Bone marrow (tissue), 2 donors: ENCODE measurements around the gene ELF4.
A peak's percentile ranks its signal among the peaks of the same experiment; 100 is the strongest.

Experiments used
- DNase-seq, 2 donors: peaks; one replicate each; lab custom pipeline; 2025; lab: John Stamatoyannopoulos, UW

ELF4 gene

DNA sequence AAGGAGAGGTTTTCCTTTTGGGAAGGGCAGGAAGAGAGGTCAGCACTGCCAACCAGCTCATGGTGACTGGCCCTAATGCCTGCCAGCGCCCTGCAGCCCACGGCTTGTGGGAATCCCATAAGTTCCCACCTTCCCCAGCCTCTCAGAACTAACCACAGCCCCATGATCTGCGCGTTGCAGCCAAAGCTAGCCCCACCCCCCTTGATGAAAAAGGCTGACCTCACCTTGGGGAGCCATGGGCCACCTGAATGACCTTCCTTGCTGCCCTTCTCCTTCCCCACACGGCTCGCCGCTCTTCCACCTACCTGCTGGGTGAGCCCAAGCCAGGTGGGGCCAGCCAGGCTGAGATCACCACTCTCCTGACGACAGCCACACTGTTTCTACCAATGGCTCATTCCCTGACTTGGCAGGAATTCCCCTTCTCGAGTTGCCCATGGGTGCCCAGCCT, 3.9 kb upstream of the ELF4 start:
- DNase-seq = no peak

DNA sequence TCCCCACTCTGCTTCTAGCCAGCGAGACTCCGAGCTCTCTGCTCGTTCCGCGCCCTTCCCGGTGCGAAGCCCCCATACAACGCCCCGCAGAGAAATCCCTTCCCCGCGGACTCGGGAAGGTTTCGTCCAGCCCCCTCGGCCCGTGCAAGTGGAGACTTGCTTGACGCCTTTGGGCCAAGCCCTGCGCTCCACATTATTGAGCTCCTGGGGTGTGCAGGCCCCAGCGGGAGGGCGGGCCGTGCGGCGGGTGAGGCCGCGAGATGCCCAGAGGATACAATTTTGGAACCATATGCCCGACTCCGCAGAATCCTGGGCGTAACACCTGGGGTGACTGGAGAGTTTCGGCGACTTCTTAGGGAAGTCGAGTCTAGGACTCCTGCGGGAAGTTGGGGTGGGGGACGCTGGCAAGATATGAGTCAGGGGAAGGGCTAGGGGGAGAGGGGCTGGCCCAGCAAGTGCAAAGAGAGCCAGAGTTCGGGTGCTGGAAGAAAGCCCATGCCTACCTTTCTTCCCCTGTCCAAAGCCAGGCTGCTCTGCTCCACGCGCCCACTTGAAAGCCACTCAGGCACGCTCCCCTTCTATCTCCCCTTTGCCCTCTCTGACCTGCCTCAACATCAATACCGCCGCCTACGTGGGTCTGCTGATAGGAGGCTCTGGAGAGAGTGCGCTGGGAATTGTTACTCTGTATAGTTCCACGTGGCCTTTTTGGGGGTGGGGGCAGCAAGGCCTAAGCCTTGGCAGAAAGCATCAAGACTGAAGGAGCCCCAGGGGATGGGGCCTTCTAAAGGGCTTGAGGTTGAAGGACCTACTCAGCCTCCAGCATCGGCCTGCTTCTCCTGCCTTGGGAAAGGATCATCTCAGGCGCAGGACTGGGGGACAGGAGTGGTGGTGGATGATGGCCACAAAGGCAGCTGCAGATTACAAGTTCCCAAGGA, 1.2 kb upstream of the ELF4 start:
- DNase-seq = no peak

DNA sequence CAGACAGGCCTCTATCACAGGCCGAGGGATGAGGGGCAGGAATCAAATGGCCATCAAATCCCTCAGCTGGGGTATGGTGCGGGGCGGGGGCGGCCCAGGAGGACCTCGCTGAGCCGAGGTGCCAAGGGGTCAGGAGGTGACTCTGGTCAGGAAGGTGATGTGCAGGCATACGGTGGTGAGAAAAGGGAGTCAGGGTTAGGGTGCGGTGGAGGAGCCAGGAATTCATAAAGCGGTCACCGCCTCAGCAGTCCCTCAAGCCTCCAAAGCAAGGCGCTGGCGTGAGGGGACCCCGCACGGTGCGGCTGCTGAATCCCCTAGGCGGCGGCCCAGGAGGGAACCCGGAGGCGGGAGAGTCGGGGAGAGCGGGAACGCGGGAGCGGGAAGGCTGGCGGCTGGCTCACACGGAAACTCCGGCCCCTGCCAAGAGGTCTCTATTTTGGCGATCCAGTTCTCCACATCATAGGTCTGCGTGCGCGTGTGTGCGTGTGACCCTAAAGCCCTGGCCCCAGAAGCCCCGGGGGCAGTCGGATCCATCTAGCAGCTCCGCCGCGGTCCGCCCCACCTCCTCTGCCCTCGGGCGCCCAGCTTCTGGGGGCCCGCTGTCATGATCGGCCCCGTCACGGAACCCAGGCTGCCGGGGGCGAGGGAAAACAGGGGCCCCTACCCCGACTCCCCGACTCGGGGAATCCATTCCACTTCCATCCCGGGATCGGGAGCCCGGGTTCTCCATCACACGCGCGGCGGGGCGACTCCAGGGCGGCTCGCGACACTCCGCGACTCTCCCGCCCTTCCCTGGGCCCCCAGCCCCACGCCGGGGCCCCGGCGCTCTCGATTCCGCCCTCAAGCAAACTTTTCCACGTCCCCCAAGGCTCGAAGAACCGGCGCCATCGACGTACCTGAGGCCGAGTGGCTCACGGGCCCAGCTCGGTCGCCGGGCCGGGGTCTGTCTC, 593 bp downstream of the ELF4 start:
- peak in 1 of 2 donors; percentile 20 for DNase-seq

DNA sequence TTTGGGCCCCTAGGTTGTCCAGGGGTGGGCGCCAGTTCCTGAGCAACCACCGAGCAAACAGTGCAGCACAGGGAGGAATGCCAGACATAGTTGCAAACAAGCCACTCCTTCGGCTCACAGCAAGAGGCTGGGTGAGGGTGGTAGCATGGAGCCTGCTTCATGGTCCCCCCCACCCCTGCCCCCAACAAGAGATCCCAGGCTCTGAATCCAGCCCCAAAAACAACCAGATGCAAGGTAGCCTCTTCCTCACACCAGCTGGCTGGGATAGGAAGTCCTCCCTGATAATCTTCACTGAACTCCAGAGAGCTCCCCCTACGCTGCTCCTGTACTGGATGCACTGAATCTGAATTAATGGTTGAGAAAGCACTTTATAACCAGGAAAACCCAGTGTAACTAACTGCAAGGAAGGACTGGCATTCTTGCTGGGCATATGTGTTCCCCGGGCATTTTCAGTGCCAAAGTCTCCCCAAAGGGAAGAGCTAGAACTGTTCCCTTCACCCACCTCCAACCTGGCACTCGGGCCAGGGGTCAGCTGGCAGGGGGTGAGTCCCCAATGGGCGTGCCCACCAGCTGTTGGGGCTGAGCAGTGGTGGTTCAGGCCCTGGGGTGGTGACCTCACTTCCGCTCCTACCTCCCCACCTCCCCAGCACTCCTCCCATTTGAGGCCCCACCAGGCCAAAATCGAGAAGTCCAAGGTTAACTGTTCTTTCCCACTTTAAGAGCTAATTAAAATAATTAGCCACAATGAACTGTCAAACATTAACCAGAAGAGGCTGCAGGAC, 1.5 kb downstream of the ELF4 start:
- peak in 1 of 2 donors; percentile 20 for DNase-seq

GRCh38 chrX:130106071-130106470, 4.2 kb downstream of the ELF4 start:
- DNase-seq = no peak

DNA sequence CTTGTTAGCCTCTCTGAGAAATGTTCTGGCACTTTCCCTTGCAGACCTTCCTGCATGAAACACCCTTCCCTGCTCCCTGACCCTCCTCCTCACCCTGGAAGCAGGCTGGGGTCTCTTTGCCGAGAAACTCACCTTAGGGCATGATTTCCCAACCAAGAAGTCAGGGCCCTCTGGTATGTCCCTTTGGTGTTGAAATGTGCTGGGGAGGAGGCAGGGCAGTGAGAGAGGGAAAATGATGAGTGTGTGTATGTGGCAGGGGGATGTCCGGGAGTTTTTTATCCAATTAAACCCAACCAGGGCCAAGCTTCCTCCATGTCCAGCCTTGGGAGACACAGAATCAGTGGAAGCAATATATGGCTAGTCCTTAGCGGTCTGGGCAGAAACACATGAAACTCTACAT, 5.1 kb downstream of the ELF4 start:
- DNase-seq = no peak

DNA sequence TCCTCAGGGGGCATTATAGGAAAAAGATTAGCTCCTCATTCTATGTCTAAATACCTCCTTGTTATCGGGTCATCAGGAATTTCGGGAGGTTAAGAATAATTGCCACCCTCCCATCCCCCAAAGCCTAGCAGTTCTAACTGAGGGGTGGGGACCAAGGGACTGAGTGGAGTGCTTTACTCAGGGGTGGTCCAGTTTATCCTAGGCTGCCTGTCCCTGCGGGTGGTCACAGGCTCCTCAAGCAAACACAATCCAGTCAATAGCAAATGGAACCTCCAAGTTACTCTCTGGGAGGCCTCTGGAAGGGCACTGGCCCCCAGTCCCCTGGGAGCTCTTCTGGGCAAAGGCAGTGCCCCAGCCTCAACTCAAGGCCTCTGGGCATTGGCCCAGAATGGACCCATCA, 6.7 kb downstream of the ELF4 start:
- DNase-seq = no peak

DNA sequence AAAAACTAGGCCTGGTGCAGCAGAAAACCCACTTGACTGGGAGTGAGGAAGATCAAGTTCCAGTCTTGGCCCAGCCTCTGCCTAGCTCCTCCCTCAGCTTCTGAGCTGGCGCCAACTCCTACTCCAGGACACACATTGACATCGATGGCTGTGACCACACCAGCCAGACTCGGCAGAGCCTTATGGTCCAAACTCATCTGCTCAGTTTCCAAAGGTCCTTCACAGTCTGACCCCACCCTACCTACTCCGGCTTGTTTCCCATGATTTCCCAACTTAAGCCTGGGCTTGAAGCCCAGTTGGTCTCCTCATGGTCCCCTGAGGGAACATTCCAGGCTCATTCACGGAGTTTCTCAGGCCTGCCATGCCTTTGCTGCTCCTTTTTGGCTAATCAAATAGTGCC, 10.1 kb downstream of the ELF4 start:
- no peak for DNase-seq

DNA sequence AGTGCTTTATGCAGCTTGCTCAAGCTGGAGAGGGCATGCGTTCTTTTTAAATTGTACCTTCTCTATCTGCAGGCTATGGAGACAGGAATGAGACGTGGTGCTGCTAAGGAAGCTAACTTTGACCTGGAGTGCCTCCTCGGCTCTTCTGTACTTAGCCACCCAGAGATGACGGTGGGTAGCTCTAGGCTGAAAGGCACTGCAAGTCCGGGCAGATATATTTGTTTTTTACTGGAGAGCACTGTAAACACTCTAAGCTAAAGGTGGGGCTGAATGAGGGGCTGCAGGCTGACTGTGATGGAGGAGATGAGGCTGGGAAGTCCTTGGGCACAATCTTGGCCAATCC, 12.1 kb downstream of the ELF4 start:
- DNase-seq = no peak

DNA sequence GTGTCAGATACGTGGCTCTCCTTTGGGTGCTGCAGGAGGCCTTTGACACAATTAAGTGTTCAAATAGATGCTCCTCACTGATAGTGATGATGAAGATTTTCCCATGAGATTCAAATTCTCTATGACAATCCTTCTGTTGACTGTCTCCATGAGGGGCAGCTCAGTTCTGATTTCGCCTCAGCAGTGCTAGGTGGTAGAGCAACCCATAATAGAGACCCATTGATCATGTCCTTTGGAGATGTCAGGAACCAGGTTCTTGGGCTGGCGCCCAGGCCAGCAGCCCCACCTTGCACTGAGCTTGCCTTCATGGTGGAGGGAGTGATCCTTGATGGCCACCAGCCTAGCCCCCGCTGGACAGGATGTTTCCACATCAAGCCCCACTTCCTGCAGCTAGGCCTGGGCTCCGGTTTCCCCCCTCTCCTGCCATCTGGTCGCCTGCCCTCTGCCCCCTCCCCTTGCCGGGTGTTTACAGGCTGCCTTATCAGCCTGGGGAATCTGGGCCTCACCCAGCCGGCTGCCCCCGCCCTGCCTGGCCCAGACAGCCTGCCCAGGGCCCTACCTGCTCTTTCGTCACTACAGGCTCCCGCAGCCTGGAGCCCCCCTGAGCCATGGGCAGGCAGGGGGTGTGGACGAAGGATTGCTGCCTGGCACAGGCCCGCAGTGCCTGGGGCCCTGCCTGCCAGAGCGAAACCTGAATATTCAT, 12.6 kb downstream of the ELF4 start:
- DNase-seq = peak in 1 of 2 donors; percentile 31

- DNase-seq = no peak
These were observed 14.9 kb downstream of the ELF4 start for GRCh38 chrX:130095249-130096030.

DNA sequence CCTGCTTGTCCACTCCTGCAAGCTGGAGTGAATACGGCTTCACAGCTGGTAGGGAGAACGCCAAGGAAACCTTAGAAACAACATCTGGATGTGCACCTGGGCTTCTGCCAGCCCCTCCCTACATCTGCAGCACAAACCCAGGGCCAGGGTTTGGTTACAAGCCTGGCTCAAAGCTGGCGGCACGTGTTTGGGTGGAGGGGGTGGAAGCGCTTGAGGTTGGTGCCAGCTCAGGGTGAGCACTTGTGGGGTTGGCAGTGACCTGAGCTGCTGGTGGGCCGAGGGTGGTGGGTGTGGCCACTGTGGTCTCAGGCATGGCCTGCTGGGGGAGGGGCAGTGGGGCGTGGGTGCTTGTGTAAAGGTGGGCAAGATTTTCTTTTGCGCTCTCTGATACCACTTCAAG, 15.6 kb downstream of the ELF4 start:
- DNase-seq = no peak

- DNase-seq = no peak
These were observed 17.0 kb downstream of the ELF4 start for GRCh38 chrX:130093271-130093670.

DNA sequence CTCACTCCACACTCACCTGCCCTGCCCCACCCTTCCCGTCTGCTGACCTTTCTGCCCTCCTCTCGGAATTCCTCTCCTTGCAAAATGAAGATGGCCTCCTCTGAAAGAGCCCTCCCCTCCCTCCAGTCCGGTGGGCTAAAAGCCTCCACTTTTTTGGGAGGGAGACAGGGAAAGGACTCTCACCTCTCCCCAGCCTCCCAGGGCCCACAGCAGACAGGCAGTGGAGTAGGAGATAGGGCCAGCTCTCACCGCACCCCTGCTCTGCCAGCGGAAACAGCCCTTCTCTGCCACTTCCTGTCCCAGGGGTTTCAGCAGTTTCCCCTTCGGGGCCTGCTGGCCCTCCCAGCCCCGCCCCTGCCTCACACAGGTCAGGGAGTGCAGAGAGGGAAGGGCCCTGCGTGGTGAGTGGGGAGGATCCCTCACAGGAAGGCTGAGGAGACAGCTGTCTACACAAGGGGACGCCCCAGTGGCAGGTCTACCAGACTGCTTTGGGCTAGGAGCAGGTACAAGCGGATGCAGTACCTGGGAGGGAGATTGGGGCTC, 18.2 kb downstream of the ELF4 start:
- peak; percentile 14 to 81 for DNase-seq

DNA sequence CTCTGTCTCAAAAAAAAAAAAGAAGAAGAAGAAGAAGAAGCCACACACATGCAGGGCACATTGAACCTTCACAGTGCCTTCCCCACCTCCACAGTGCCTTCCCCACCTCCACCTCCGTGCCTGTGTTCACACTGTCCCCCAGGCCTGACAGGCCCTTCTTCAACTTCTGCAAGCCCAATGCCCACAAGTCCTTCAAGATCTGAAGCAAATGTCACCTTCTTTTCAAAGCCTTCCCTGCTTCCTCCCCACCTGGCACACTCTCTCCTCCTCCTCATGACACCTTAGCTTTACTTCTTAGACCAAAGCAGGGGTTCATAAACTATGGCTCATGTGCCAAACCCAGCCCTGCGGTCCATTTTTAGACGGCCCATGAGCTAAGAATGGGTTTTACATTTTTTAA, 19.9 kb downstream of the ELF4 start:
- DNase-seq = no peak

- peak; percentile 6 to 72 for DNase-seq
These were observed 23.7 kb downstream of the ELF4 start for GRCh38 chrX:130086447-130087206.

- DNase-seq = no peak
These were observed 24.5 kb downstream of the ELF4 start for GRCh38 chrX:130085551-130086446.

DNA sequence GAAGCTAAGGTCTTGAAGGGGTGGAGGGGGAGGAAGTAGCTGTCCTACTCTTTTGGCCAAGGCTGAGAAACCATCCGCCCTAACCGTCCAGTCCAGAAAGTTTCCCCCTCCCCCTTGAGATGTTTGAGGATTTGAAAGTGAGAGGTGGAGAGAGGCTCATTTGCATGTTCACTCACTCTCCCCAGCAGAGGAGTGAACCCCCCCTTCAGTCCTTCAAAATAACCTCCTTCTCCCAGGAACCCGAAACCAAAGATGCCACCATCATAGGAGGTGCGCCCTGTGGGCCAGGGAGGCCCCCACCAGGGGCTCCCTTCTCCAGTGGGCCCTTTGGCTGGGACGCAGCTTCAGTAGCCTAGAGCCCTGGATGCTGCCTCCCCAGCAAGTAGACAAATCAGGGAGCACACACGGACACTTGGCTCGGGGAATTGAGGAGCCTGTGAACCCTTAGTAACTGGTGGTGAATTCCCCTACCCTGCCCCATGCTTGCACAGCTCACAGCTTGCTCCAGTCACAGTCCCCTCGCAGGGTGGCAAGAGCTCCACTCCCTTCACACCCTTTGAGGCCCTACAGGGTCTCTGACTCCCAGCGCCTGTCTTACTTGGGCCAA, 25.6 kb downstream of the ELF4 start:
- DNase-seq = peak in 1 of 2 donors; percentile 3
